Esophagus muscularis mucosa (tissue), 4 donors: ENCODE data around the gene NOD1.

ENCODE experiments used
- CTCF ChIP-seq, 3 experiments: fragments of 200-600 bp in 2 of 3; fragments of 450-650 bp in 1 of 3; sonication (generic) in 2 of 3; IDR thresholded peaks; one replicate each; pipeline ENCODE4 v1.5.1; 2017 to 2019; ENCODE audit warnings: antibody characterized with exemption in 3 of 3, mild to moderate bottlenecking in 2 of 3, moderate library complexity in 1 of 3
- EP300 ChIP-seq: sonication (generic); formaldehyde crosslinking; IDR thresholded peaks from one replicate; pipeline ENCODE4 v1.6.1; 2017; ENCODE audit warnings: antibody characterized with exemption
- POLR2A ChIP-seq: fragments of 450-650 bp; IDR thresholded peaks from one replicate; pipeline ENCODE4 v1.6.1; 2017; ENCODE audit warnings: antibody characterized with exemption, moderate library complexity, mild to moderate bottlenecking, low read depth
- POLR2AphosphoS5 ChIP-seq, 2 donors: sonication (generic); formaldehyde crosslinking; IDR thresholded peaks; one replicate each; pipeline ENCODE4 v1.6.1; 2017; ENCODE audit warnings: antibody characterized with exemption in 2 of 2

- TF ChIP-seq CTCF (IDR thresholded peaks at IDR 0.05) (no peak), POLR2A (no peak), POLR2AphosphoS5 (IDR thresholded peaks at IDR 0.05) (peak in 1 of 2 donors; percentile 15), EP300 (no peak)
These were observed 47.8 kb downstream of the NOD1 start for GRCh38 chr7:30430777-30431176.
